ENCODE measurements around the gene SNCA. TPM values are rescaled to one million over a fixed set of nuclear protein-coding genes. Genes with fewer than 3 reads are reported as not detected.

Gene SNCA
- total RNA-seq, 1 experiment from 2014 or later = 3.1 TPM

GRCh38 chr4:89685690-89686089, 151.3 kb downstream of the SNCA start:
- no TSS peak for BruUV-seq (replicated peaks)
- Histone ChIP-seq H3K9me3 (ENCODE audit: low read depth, low read length, poor library complexity, severe bottlenecking) (no peaks in the 10 kb centered on the region), H3K4me3 (ENCODE audit: low read depth, low read length, poor library complexity, severe bottlenecking) (no peak overlapping the region), H3K36me3 (ENCODE audit: insufficient read depth, low read length, poor library complexity, severe bottlenecking) (no peaks in the 10 kb centered on the region), H3K27ac (ENCODE audit: low read depth, low read length, poor library complexity, severe bottlenecking) (no peak overlapping the region), H3K4me1 (ENCODE audit: insufficient read depth, low read length, poor library complexity, severe bottlenecking) (no peaks in the 10 kb centered on the region), H3K27me3 (replicated peaks; ENCODE audit: insufficient read depth, low read depth, low read length, poor library complexity) (no peaks in the 10 kb centered on the region)
- no peak for DNase-seq (ENCODE audit: low spot score)
- TF ChIP-seq, protein P1, sequence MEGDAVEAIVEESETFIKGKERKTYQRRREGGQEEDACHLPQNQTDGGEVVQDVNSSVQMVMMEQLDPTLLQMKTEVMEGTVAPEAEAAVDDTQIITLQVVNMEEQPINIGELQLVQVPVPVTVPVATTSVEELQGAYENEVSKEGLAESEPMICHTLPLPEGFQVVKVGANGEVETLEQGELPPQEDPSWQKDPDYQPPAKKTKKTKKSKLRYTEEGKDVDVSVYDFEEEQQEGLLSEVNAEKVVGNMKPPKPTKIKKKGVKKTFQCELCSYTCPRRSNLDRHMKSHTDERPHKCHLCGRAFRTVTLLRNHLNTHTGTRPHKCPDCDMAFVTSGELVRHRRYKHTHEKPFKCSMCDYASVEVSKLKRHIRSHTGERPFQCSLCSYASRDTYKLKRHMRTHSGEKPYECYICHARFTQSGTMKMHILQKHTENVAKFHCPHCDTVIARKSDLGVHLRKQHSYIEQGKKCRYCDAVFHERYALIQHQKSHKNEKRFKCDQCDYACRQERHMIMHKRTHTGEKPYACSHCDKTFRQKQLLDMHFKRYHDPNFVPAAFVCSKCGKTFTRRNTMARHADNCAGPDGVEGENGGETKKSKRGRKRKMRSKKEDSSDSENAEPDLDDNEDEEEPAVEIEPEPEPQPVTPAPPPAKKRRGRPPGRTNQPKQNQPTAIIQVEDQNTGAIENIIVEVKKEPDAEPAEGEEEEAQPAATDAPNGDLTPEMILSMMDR (conservative IDR thresholded peaks at IDR 0.05; ENCODE audit: low read depth, low read length) = no peak
- TF ChIP-seq EZH2 (IDR thresholded peaks at IDR 0.05; ENCODE audit: borderline replicate concordance, low read depth, low read length, poor library complexity, severe bottlenecking) = no peak
- ChIA-PET CTCF (no interaction called here), POLR2A (ENCODE audit: low non-redundant PET) (no interaction called here)
- intact Hi-C loops (cut with micrococcal nuclease; ENCODE audit: unreplicated experiment) = no loop called here

DNA sequence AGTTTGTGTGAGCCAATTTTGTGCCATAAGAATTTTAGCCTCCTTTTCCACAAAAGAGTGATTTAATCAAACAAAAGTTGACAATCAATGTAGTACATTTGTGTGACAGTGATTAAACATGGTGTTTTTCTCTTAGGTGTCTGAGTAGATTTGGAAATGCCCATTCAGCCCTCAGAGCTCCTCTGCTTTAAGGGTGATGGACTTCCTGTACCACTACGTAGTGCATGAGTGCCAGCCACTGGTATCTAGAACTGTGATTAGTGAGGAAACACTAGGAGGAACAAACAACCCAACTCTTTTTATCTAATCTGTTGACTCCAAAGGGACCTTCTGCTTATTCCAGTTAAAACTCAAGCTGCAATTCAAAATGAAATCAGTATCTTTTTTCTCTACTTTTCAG, 151.7 kb downstream of the SNCA start:
- POLR2A ChIA-PET (ENCODE audit: low non-redundant PET) = no interaction called here
- no peak for TF ChIP-seq EZH2 (IDR thresholded peaks at IDR 0.05; ENCODE audit: borderline replicate concordance, low read depth, low read length, poor library complexity, severe bottlenecking)
- TF ChIP-seq, protein P1 (conservative IDR thresholded peaks at IDR 0.05; ENCODE audit: low read depth, low read length) = no peak
- Histone ChIP-seq H3K4me3 (ENCODE audit: low read depth, low read length, poor library complexity, severe bottlenecking) (no peak overlapping the region), H3K4me1 (ENCODE audit: insufficient read depth, low read length, poor library complexity, severe bottlenecking) (no peaks in the 10 kb centered on the region), H3K27me3 (replicated peaks; ENCODE audit: insufficient read depth, low read depth, low read length, poor library complexity) (no peaks in the 10 kb centered on the region), H3K27ac (ENCODE audit: low read depth, low read length, poor library complexity, severe bottlenecking) (no peak overlapping the region), H3K36me3 (ENCODE audit: insufficient read depth, low read length, poor library complexity, severe bottlenecking) (no peaks in the 10 kb centered on the region), H3K9me3 (ENCODE audit: low read depth, low read length, poor library complexity, severe bottlenecking) (no peaks in the 10 kb centered on the region)
- intact Hi-C loops (cut with micrococcal nuclease; ENCODE audit: unreplicated experiment) = no loop called here
- no TSS peak for BruUV-seq (replicated peaks)
- no peak for DNase-seq (ENCODE audit: low spot score)
- CTCF ChIA-PET = no interaction called here

DNA sequence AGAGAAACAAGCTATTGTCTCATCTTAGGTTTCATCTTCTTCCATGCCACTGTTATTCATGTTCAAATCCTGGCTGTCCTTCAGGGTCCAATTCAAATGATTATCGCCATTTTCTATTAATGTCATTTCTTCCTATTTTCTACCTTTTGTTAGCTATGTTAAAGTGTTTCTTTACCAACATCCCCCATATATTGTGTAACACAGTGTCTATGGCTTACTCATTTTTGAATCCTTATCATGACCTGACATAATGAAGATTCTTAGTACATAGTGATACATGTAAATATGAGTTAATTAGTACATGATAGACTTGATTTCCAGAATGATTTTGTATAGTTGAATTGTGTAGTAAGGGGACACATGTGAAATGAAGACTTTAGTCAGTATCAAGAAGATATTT, 152.4 kb downstream of the SNCA start:
- no TSS peak for BruUV-seq (replicated peaks)
- H3K36me3 ChIP-seq (ENCODE audit: insufficient read depth, low read length, poor library complexity, severe bottlenecking) = no peaks in the 10 kb centered on the region
- H3K4me1 ChIP-seq (ENCODE audit: insufficient read depth, low read length, poor library complexity, severe bottlenecking) = no peaks in the 10 kb centered on the region
- no peaks in the 10 kb centered on the region for H3K27me3 ChIP-seq (replicated peaks; ENCODE audit: insufficient read depth, low read depth, low read length, poor library complexity)
- ChIA-PET CTCF (no interaction called here), POLR2A (ENCODE audit: low non-redundant PET) (no interaction called here)
- DNase-seq (ENCODE audit: low spot score) = no peak
- no peaks in the 10 kb centered on the region for H3K9me3 ChIP-seq (ENCODE audit: low read depth, low read length, poor library complexity, severe bottlenecking)
- TF ChIP-seq, protein P1 (conservative IDR thresholded peaks at IDR 0.05; ENCODE audit: low read depth, low read length) = no peak
- TF ChIP-seq EZH2 (IDR thresholded peaks at IDR 0.05; ENCODE audit: borderline replicate concordance, low read depth, low read length, poor library complexity, severe bottlenecking) = no peak
- intact Hi-C loops (cut with micrococcal nuclease; ENCODE audit: unreplicated experiment) = no loop called here
- H3K4me3 ChIP-seq (ENCODE audit: low read depth, low read length, poor library complexity, severe bottlenecking) = no peak overlapping the region
- H3K27ac ChIP-seq (ENCODE audit: low read depth, low read length, poor library complexity, severe bottlenecking) = no peak overlapping the region

All from A673 (cell line).